NCI-H1436 treated with DMSO at 0.1 percent for 48 hours (cell line): ENCODE data around the gene SPTBN1.

Experiments
- DNase-seq: peaks from one replicate; lab custom pipeline; 2025; lab: John Stamatoyannopoulos, UW

Gene SPTBN1

GRCh38 chr2:54590216-54591120, 134.3 kb downstream of the SPTBN1 start:
- no peak for DNase-seq

GRCh38 chr2:54591551-54591950, 135.4 kb downstream of the SPTBN1 start:
- no peak for DNase-seq

GRCh38 chr2:54593249-54593648, 137.1 kb downstream of the SPTBN1 start:
- DNase-seq = no peak

GRCh38 chr2:54594048-54594447, 137.9 kb downstream of the SPTBN1 start:
- DNase-seq = no peak

GRCh38 chr2:54595161-54595803, 139.2 kb downstream of the SPTBN1 start:
- DNase-seq = no peak

- no peak for DNase-seq
These were observed 140.1 kb downstream of the SPTBN1 start for GRCh38 chr2:54595999-54596902.

GRCh38 chr2:54597153-54597848, 141.2 kb downstream of the SPTBN1 start:
- DNase-seq = no peak

GRCh38 chr2:54598347-54599325, 142.5 kb downstream of the SPTBN1 start:
- DNase-seq = no peak

- DNase-seq = no peak
These were observed 143.2 kb downstream of the SPTBN1 start for GRCh38 chr2:54599326-54599710.

- no peak for DNase-seq
These were observed 143.8 kb downstream of the SPTBN1 start for GRCh38 chr2:54599914-54600313.

- no peak for DNase-seq
These were observed 145.2 kb downstream of the SPTBN1 start for GRCh38 chr2:54601339-54601738.

GRCh38 chr2:54602736-54603322, 146.7 kb downstream of the SPTBN1 start:
- DNase-seq = no peak

GRCh38 chr2:54603357-54603756, 147.2 kb downstream of the SPTBN1 start:
- DNase-seq = no peak

- DNase-seq = no peak
These were observed 147.7 kb downstream of the SPTBN1 start for GRCh38 chr2:54603796-54604195.

GRCh38 chr2:54604871-54605270, 148.7 kb downstream of the SPTBN1 start:
- DNase-seq = no peak

GRCh38 chr2:54605836-54606235, 149.7 kb downstream of the SPTBN1 start:
- no peak for DNase-seq

GRCh38 chr2:54606393-54606958, 150.3 kb downstream of the SPTBN1 start:
- DNase-seq = no peak

GRCh38 chr2:54608224-54608623, 152.1 kb downstream of the SPTBN1 start:
- DNase-seq = no peak

GRCh38 chr2:54609241-54609640, 153.1 kb downstream of the SPTBN1 start:
- no peak for DNase-seq

- DNase-seq = no peak
These were observed 153.5 kb downstream of the SPTBN1 start for GRCh38 chr2:54609647-54610046.
